Measurements from ENCODE around the gene ECI1.

GRCh38 chr16:2209258-2210008 lies 42.0 kb downstream of the ECI1 start:
- TF ChIP-seq CTCF (conservative IDR thresholded peaks at IDR 0.05; ENCODE audit: low read length) (no peak), EZH2phosphoT487 (IDR thresholded peaks at IDR 0.05; ENCODE audit: borderline replicate concordance) (no peak)
